ENCODE data around the gene OXER1. TPM values are rescaled to one million over a fixed set of nuclear protein-coding genes. Genes with fewer than 3 reads are reported as not detected.

The OXER1 gene
- total and polyA plus RNA-seq, 2 of the 13 experiments (the other 11 are each of a cell fraction or from before 2014, with no cell fraction given): 8.0 to 9.0 TPM

GRCh38 chr2:42787424-42787787 lies 23.5 kb upstream of the OXER1 start (continued):
- TF ChIP-seq, protein P1, sequence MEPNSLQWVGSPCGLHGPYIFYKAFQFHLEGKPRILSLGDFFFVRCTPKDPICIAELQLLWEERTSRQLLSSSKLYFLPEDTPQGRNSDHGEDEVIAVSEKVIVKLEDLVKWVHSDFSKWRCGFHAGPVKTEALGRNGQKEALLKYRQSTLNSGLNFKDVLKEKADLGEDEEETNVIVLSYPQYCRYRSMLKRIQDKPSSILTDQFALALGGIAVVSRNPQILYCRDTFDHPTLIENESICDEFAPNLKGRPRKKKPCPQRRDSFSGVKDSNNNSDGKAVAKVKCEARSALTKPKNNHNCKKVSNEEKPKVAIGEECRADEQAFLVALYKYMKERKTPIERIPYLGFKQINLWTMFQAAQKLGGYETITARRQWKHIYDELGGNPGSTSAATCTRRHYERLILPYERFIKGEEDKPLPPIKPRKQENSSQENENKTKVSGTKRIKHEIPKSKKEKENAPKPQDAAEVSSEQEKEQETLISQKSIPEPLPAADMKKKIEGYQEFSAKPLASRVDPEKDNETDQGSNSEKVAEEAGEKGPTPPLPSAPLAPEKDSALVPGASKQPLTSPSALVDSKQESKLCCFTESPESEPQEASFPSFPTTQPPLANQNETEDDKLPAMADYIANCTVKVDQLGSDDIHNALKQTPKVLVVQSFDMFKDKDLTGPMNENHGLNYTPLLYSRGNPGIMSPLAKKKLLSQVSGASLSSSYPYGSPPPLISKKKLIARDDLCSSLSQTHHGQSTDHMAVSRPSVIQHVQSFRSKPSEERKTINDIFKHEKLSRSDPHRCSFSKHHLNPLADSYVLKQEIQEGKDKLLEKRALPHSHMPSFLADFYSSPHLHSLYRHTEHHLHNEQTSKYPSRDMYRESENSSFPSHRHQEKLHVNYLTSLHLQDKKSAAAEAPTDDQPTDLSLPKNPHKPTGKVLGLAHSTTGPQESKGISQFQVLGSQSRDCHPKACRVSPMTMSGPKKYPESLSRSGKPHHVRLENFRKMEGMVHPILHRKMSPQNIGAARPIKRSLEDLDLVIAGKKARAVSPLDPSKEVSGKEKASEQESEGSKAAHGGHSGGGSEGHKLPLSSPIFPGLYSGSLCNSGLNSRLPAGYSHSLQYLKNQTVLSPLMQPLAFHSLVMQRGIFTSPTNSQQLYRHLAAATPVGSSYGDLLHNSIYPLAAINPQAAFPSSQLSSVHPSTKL (CRISPR knock-in tag; IDR thresholded peaks at IDR 0.05): 0 out of 2 replicates have a peak, but pooled peaks have one; percentile 37
- TF ChIP-seq ZNF768 (CRISPR knock-in tag; IDR thresholded peaks at IDR 0.05) (0 out of 2 replicates have a peak, but pooled peaks have one; percentile 1), SRSF1 (optimal IDR thresholded peaks at IDR 0.05; ENCODE audit: low read depth, low read length) (no peak), PHF21A (CRISPR knock-in tag; IDR thresholded peaks at IDR 0.05) (0 out of 2 replicates have a peak, but pooled peaks have one; percentile 17), REPIN1 (CRISPR knock-in tag; IDR thresholded peaks at IDR 0.05; ENCODE audit: borderline replicate concordance, low read depth) (no peak), CCDC6 (CRISPR knock-in tag; IDR thresholded peaks at IDR 0.05) (no peak), GTF2F1 (IDR thresholded peaks at IDR 0.05; ENCODE audit: low read length) (no peak), ZNF709 (CRISPR knock-in tag; IDR thresholded peaks at IDR 0.05) (no peak), ZBTB10 (CRISPR knock-in tag; IDR thresholded peaks at IDR 0.05; ENCODE audit: borderline replicate concordance) (peak; percentile 91), ZSCAN25 (CRISPR knock-in tag; IDR thresholded peaks at IDR 0.05) (peak; percentile 47; the same call in 1 of the 2 replicates), RXRA (CRISPR knock-in tag; IDR thresholded peaks at IDR 0.05) (peak; percentile 54; the same call in 1 of the 2 replicates), ZBTB20 (CRISPR knock-in tag; IDR thresholded peaks at IDR 0.05; ENCODE audit: borderline replicate concordance, low read depth) (0 out of 2 replicates have a peak, but pooled peaks have one; percentile 16)
- TF ChIP-seq, protein P2, sequence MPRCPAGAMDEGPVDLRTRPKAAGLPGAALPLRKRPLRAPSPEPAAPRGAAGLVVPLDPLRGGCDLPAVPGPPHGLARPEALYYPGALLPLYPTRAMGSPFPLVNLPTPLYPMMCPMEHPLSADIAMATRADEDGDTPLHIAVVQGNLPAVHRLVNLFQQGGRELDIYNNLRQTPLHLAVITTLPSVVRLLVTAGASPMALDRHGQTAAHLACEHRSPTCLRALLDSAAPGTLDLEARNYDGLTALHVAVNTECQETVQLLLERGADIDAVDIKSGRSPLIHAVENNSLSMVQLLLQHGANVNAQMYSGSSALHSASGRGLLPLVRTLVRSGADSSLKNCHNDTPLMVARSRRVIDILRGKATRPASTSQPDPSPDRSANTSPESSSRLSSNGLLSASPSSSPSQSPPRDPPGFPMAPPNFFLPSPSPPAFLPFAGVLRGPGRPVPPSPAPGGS (CRISPR knock-in tag; IDR thresholded peaks at IDR 0.05): 0 out of 2 replicates have a peak, but pooled peaks have one; percentile 49
- TF ChIP-seq, protein P3, sequence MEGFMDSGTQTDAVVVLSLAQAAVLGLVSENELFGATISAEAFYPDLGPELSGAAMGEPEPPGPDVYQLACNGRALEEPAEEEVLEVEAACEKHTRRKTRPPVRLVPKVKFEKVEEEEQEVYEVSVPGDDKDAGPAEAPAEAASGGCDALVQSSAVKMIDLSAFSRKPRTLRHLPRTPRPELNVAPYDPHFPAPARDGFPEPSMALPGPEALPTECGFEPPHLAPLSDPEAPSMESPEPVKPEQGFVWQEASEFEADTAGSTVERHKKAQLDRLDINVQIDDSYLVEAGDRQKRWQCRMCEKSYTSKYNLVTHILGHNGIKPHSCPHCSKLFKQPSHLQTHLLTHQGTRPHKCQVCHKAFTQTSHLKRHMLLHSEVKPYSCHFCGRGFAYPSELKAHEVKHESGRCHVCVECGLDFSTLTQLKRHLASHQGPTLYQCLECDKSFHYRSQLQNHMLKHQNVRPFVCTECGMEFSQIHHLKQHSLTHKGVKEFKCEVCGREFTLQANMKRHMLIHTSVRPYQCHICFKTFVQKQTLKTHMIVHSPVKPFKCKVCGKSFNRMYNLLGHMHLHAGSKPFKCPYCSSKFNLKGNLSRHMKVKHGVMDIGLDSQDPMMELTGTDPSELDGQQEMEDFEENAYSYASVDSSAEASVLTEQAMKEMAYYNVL (CRISPR knock-in tag; IDR thresholded peaks at IDR 0.05; ENCODE audit: borderline replicate concordance): 0 out of 2 replicates have a peak, but pooled peaks have one; percentile 19
- TF ChIP-seq, protein P4, sequence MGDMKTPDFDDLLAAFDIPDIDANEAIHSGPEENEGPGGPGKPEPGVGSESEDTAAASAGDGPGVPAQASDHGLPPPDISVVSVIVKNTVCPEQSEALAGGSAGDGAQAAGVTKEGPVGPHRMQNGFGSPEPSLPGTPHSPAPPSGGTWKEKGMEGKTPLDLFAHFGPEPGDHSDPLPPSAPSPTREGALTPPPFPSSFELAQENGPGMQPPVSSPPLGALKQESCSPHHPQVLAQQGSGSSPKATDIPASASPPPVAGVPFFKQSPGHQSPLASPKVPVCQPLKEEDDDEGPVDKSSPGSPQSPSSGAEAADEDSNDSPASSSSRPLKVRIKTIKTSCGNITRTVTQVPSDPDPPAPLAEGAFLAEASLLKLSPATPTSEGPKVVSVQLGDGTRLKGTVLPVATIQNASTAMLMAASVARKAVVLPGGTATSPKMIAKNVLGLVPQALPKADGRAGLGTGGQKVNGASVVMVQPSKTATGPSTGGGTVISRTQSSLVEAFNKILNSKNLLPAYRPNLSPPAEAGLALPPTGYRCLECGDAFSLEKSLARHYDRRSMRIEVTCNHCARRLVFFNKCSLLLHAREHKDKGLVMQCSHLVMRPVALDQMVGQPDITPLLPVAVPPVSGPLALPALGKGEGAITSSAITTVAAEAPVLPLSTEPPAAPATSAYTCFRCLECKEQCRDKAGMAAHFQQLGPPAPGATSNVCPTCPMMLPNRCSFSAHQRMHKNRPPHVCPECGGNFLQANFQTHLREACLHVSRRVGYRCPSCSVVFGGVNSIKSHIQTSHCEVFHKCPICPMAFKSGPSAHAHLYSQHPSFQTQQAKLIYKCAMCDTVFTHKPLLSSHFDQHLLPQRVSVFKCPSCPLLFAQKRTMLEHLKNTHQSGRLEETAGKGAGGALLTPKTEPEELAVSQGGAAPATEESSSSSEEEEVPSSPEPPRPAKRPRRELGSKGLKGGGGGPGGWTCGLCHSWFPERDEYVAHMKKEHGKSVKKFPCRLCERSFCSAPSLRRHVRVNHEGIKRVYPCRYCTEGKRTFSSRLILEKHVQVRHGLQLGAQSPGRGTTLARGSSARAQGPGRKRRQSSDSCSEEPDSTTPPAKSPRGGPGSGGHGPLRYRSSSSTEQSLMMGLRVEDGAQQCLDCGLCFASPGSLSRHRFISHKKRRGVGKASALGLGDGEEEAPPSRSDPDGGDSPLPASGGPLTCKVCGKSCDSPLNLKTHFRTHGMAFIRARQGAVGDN (CRISPR knock-in tag; IDR thresholded peaks at IDR 0.05): peak; percentile 62
